Parathyroid adenoma (tissue), 2 donors: ENCODE measurements around the gene CAPS.
A peak's percentile ranks its signal among the peaks of the same experiment; 100 is the strongest.

Experiments used
- H2AFZ ChIP-seq: fragments of 300-600 bp; sonication (generic); one replicate; pipeline ENCODE4 v1.7.0; 2017; ENCODE audit warnings: antibody characterized with exemption, mild to moderate bottlenecking
- H3K27ac ChIP-seq: fragments of 300-600 bp; sonication (generic); one replicate; pipeline ENCODE4 v1.7.0; 2017
- H3K27me3 ChIP-seq: fragments of 300-600 bp; sonication (generic); one replicate; pipeline ENCODE4 v1.7.0; 2017; ENCODE audit warnings: low read length; ENCODE audit not compliant: control insufficient read depth, insufficient read depth
- H3K36me3 ChIP-seq: fragments of 300-600 bp; sonication (generic); one replicate; pipeline ENCODE4 v1.7.0; 2017; ENCODE audit warnings: low read length; ENCODE audit not compliant: control insufficient read depth, insufficient read depth
- H3K4me1 ChIP-seq: fragments of 300-600 bp; sonication (generic); one replicate; pipeline ENCODE4 v1.7.0; 2017; ENCODE audit warnings: control low read depth
- H3K4me2 ChIP-seq: fragments of 300-600 bp; sonication (generic); one replicate; pipeline ENCODE4 v1.7.0; 2017; ENCODE audit warnings: low read length
- H3K4me3 ChIP-seq: fragments of 300-600 bp; sonication (generic); one replicate; pipeline ENCODE4 v1.7.0; 2017; ENCODE audit warnings: low read depth, low read length
- H3K79me2 ChIP-seq: fragments of 300-600 bp; sonication (generic); one replicate; pipeline ENCODE4 v1.7.0; 2017; ENCODE audit warnings: control low read depth
- H3K9ac ChIP-seq: fragments of 300-600 bp; sonication (generic); one replicate; pipeline ENCODE4 v1.7.0; 2017; ENCODE audit warnings: mild to moderate bottlenecking
- H3K9me3 ChIP-seq: fragments of 300-600 bp; sonication (generic); one replicate; pipeline ENCODE4 v1.7.0; 2017; ENCODE audit warnings: low read length; ENCODE audit not compliant: control insufficient read depth
- TF ChIP-seq, protein P1 (sequence below): fragments of 300-600 bp; sonication (generic); IDR thresholded peaks from one replicate; pipeline ENCODE4 v1.7.0; 2017; ENCODE audit warnings: antibody characterized with exemption, mild to moderate bottlenecking
- donor health status: primary hyperparathyroidism.

The CAPS gene

DNA sequence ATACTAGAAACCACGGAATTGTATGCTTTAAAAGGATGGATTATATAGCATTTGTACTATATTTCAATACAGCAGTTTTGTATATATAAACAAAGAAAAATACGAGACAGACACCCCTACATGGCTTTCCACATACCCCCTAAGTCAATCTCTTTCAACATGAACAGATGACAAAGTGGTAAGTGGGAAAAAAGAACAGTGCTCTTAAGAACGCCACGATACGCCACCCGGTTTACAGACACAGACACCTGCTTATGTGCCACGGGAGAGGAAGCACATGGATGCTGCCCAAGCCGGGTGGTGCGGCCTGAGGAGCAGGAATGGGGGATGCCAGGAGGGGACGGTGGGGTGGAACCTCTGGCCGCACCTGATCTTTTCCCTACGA, 8.1 kb downstream of the CAPS start:
- H3K36me3 ChIP-seq: no peaks in the 10 kb centered on the region
- H3K27ac ChIP-seq: no peak overlapping the region
- TF ChIP-seq, protein P1, sequence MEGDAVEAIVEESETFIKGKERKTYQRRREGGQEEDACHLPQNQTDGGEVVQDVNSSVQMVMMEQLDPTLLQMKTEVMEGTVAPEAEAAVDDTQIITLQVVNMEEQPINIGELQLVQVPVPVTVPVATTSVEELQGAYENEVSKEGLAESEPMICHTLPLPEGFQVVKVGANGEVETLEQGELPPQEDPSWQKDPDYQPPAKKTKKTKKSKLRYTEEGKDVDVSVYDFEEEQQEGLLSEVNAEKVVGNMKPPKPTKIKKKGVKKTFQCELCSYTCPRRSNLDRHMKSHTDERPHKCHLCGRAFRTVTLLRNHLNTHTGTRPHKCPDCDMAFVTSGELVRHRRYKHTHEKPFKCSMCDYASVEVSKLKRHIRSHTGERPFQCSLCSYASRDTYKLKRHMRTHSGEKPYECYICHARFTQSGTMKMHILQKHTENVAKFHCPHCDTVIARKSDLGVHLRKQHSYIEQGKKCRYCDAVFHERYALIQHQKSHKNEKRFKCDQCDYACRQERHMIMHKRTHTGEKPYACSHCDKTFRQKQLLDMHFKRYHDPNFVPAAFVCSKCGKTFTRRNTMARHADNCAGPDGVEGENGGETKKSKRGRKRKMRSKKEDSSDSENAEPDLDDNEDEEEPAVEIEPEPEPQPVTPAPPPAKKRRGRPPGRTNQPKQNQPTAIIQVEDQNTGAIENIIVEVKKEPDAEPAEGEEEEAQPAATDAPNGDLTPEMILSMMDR: no peak
- no peak overlapping the region for H3K4me2 ChIP-seq
- no peak overlapping the region for H3K9ac ChIP-seq
- H3K4me1 ChIP-seq: no peaks in the 10 kb centered on the region
- no peaks in the 10 kb centered on the region for H3K9me3 ChIP-seq
- no peak overlapping the region for H3K4me3 ChIP-seq
- no peaks in the 10 kb centered on the region for H3K79me2 ChIP-seq
- H2AFZ ChIP-seq: no peak overlapping the region
- no peaks in the 10 kb centered on the region for H3K27me3 ChIP-seq

DNA sequence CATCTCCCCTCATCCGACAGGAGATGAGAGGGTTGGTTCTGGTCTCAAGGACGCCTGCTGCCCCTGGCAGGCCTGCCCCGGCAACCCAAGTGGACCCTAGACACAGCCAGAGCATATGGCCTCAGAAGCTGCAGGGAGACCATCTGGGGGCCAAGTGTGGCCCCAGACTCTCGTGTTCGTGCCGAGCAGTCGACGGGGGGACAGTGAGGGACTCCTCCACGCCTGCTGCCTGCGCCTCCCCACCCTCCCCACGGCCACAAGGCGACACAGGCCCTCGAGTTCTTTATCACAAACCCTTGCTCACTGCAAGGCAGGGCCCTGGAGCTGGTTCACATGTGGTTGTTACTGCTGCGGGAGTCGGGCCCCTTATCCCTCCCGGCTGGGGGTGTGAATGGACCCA, 9.3 kb downstream of the CAPS start:
- Histone ChIP-seq H3K27ac (no peak overlapping the region), H3K79me2 (no peaks in the 10 kb centered on the region), H3K9ac (no peak overlapping the region), H3K4me3 (no peak overlapping the region), H3K9me3 (no peaks in the 10 kb centered on the region), H3K27me3 (no peaks in the 10 kb centered on the region), H2AFZ (no peak overlapping the region), H3K36me3 (no peaks in the 10 kb centered on the region), H3K4me1 (no peaks in the 10 kb centered on the region), H3K4me2 (no peak overlapping the region)
- TF ChIP-seq, protein P1: no peak

DNA sequence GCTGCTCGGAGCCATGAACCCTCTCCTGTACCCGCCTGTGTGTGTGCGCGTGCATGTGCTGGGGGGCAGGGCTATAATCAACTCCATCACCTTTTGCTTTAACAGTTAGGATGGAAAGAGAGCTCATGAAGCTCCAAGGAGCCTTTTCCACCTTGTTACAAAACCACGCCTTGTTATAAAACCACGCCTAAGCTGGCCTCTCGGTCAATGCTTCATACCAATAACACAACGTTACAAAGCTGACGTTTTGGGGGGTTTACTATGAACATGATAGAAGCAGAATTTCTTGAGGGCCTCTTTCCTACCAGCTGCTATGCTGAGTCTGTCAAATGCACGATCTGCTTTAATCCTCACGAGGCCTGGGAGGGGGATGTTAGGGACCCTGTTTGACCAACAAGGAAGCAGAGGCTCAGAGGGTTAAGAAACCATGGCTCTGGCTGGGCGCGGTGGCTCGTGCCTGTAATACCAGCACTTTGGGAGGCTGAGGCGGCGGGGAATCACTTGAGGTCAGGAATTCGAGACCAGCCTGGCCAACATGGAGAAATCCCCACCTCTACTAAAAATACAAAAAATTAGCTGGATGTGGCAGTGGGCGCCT, 11.9 kb downstream of the CAPS start:
- Histone ChIP-seq H3K79me2 (no peaks in the 10 kb centered on the region), H3K4me3 (no peak overlapping the region), H3K9me3 (no peaks in the 10 kb centered on the region), H3K27me3 (no peaks in the 10 kb centered on the region), H3K9ac (no peak overlapping the region), H3K27ac (no peak overlapping the region), H3K4me1 (no peaks in the 10 kb centered on the region), H3K36me3 (no peaks in the 10 kb centered on the region), H2AFZ (no peak overlapping the region), H3K4me2 (no peak overlapping the region)
- TF ChIP-seq, protein P1: no peak

DNA sequence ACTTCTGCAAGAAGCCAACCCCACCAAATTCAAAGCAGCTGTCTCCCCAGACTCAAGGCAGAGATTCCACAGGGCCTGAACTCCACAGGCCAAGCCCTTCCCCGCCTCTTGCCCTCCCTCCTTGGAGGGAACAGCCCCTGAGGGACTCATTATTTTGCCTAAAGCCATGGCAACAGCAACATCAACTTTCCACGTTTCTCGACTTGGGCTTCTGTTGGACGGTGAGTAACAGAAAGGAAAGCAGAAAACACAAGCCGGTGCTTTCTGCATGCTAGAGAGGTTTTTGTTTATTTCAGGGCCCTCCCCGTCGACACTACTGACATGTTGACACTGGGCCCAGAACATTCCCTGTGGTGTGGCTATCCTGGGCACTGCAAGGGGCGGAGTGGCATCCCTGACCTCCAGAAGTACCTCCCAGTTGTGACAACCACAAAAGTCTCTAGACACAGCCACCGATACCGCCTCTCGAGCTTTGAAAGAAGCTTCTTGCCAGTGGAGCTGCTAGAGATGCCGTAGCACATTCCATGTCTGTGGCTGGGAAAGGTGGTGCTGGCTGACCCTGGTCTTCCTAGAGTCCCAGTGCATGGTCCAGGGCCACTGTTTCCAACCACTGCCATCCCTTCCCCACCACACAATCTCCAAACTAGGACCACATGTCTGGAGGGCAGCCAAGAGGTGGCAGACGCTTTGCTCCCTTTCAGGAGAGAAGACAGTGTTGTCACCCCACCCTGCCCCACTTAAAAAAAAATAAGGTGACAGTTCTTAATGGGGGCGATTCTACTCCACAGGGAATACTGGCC, 12.8 kb downstream of the CAPS start:
- Histone ChIP-seq H3K4me2 (no peak overlapping the region), H3K27me3 (no peaks in the 10 kb centered on the region), H3K79me2 (no peaks in the 10 kb centered on the region), H3K4me3 (no peak overlapping the region), H3K36me3 (no peaks in the 10 kb centered on the region), H3K9me3 (no peaks in the 10 kb centered on the region), H3K27ac (peak overlapping the region; percentile 48), H2AFZ (no peak overlapping the region), H3K4me1 (no peaks in the 10 kb centered on the region), H3K9ac (no peak overlapping the region)
- TF ChIP-seq, protein P1: no peak

DNA sequence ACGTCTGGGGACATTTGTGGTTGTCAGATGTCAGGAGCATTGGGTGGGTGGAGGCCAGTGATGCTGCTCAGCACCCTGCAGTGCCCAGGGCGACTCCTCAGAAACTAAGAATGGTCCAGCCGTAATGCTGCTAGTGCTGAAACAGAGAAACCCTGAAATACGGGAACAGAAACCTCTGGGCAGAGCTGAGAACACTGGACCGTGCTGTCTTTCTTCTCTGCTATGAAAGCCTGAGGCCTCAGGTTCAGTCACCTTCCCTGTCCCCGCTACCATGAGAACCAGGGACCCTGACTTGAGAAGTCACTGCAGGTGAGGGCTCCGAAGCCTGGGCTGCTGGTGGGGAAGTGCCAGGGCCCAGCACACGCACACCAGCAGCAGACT, 13.4 kb downstream of the CAPS start:
- Histone ChIP-seq H3K27me3 (no peaks in the 10 kb centered on the region), H3K4me2 (no peak overlapping the region), H3K9me3 (no peaks in the 10 kb centered on the region), H3K9ac (no peak overlapping the region), H3K36me3 (no peaks in the 10 kb centered on the region), H3K79me2 (no peaks in the 10 kb centered on the region), H2AFZ (no peak overlapping the region), H3K4me3 (no peak overlapping the region), H3K27ac (peak overlapping the region; percentile 48), H3K4me1 (no peaks in the 10 kb centered on the region)
- TF ChIP-seq, protein P1: no peak
